CD4-positive, alpha-beta T cell treated with Interleukin-17A for 1 hour (primary cell): Measurements from ENCODE around the gene CERCAM.
"Not testable (repeated sequence)": the region's sequence is repeated elsewhere in the genome, so short reads cannot be mapped to it uniquely, and the experiment has no call there.

Source experiments
- DNase-seq: peaks from one replicate; pipeline ENCODE4 v3.0.0-alpha.2; 2020

The CERCAM gene

GRCh38 chr9:128393145-128393775 lies 27.4 kb upstream of the CERCAM start:
- DNase-seq = no peak

GRCh38 chr9:128393970-128394369 lies 26.7 kb upstream of the CERCAM start:
- DNase-seq = no peak

- DNase-seq = no peak
Measured at GRCh38 chr9:128394379-128395168, 26.1 kb upstream of the CERCAM start.

GRCh38 chr9:128396970-128397613 lies 23.6 kb upstream of the CERCAM start:
- DNase-seq = no peak

- no peak for DNase-seq
Measured at GRCh38 chr9:128397831-128398230, 22.8 kb upstream of the CERCAM start.

GRCh38 chr9:128399861-128400260 lies 20.8 kb upstream of the CERCAM start:
- DNase-seq = no peak

- DNase-seq = no peak
Measured at GRCh38 chr9:128404560-128404959, 16.1 kb upstream of the CERCAM start.

GRCh38 chr9:128405077-128405779 lies 15.4 kb upstream of the CERCAM start:
- no peak for DNase-seq

- no peak for DNase-seq
Measured at GRCh38 chr9:128405780-128406171, 14.9 kb upstream of the CERCAM start.

GRCh38 chr9:128406848-128407391 lies 13.7 kb upstream of the CERCAM start:
- no peak for DNase-seq

GRCh38 chr9:128408963-128409431 lies 11.7 kb upstream of the CERCAM start:
- no peak for DNase-seq

- no peak for DNase-seq
Measured at GRCh38 chr9:128409450-128409849, 11.2 kb upstream of the CERCAM start.

- DNase-seq = no peak
Measured at GRCh38 chr9:128409978-128410377, 10.7 kb upstream of the CERCAM start.

GRCh38 chr9:128411364-128412119 lies 9.1 kb upstream of the CERCAM start:
- no peak for DNase-seq

GRCh38 chr9:128412120-128412790 lies 8.4 kb upstream of the CERCAM start:
- peak; percentile 53 for DNase-seq

- DNase-seq = not testable (repeated sequence)
Measured at GRCh38 chr9:128413728-128414127, 6.9 kb upstream of the CERCAM start.

- DNase-seq = no peak
Measured at GRCh38 chr9:128414461-128414860, 6.2 kb upstream of the CERCAM start.

GRCh38 chr9:128415281-128415680 lies 5.4 kb upstream of the CERCAM start:
- no peak for DNase-seq

- DNase-seq = no peak
Measured at GRCh38 chr9:128416014-128416413, 4.6 kb upstream of the CERCAM start.

GRCh38 chr9:128416432-128417019 lies 4.1 kb upstream of the CERCAM start:
- DNase-seq = no peak
